OCI-LY3 (cell line): ENCODE data around the gene ABCG4.

ENCODE experiments used
- H2AFZ ChIP-seq: fragments of 200-600, 300-600 bp; shearing (Covaris generic); 2 replicates; pipeline ENCODE4 v1.6.0; 2014; ENCODE audit warnings: antibody characterized with exemption, low read depth, low read length
- H3K27ac ChIP-seq: fragments of 200-600, 300-600 bp; sonication (generic); 2 replicates; pipeline ENCODE4 v1.5.1; 2014; ENCODE audit warnings: mild to moderate bottlenecking, low read length, moderate library complexity, mixed read lengths
- H3K27me3 ChIP-seq: fragments of 200-600, 300-600 bp; sonication (generic); 2 replicates; pipeline ENCODE4 v1.6.1; 2014; ENCODE audit warnings: low read depth, low read length, mixed read lengths
- H3K36me3 ChIP-seq: fragments of 200-600, 300-600 bp; sonication (generic); replicated peaks from 2 replicates; pipeline ENCODE3; 2014; ENCODE audit warnings: low read depth, low read length, mixed read lengths
- H3K4me1 ChIP-seq: fragments of 300-600, 200-600 bp; sonication (generic); 2 replicates; pipeline ENCODE4 v1.6.1; 2014; ENCODE audit warnings: low read length, mixed read lengths
- H3K4me2 ChIP-seq: fragments of 200-600, 300-600 bp; sonication (generic); 2 replicates; pipeline ENCODE4 v1.6.1; 2014; ENCODE audit warnings: low read length, mixed read lengths
- H3K4me3 ChIP-seq: fragments of 300-600, 200-600 bp; sonication (generic); 2 replicates; pipeline ENCODE4 v1.5.1; 2014; ENCODE audit warnings: antibody characterized with exemption, mild to moderate bottlenecking, low read length, moderate library complexity
- H3K79me2 ChIP-seq: fragments of 300-600, 200-600 bp; shearing (Covaris generic); 2 replicates; pipeline ENCODE4 v1.6.1; 2014; ENCODE audit warnings: mild to moderate bottlenecking, low read length, mixed read lengths
- H3K9ac ChIP-seq: fragments of 300-600, 200-600 bp; shearing (Covaris generic); 2 replicates; pipeline ENCODE4 v1.6.0; 2014; ENCODE audit warnings: mild to moderate bottlenecking, low read length, moderate library complexity
- H3K9me3 ChIP-seq: fragments of 200-600, 300-600 bp; shearing (Covaris generic); 2 replicates; pipeline ENCODE4 v1.6.1; 2014; ENCODE audit warnings: low read length, mixed read lengths; ENCODE audit not compliant: insufficient read depth
- H4K20me1 ChIP-seq: fragments of 200-600, 300-600 bp; sonication (generic); 2 replicates; pipeline ENCODE4 v1.6.1; 2016; ENCODE audit warnings: low read length, mixed read lengths; ENCODE audit not compliant: insufficient read depth
- EZH2phosphoT487 ChIP-seq: fragments of 200-600 bp; shearing (Covaris generic); IDR thresholded peaks from 2 replicates; pipeline ENCODE4 v1.6.1; 2018; ENCODE audit warnings: antibody characterized with exemption, mixed run types, low read depth
- TF ChIP-seq, protein P1 (sequence below): fragments of 200-600, 300-600 bp; sonication (generic); IDR thresholded peaks from 2 replicates; pipeline ENCODE4 v1.5.1; 2014; ENCODE audit warnings: antibody characterized with exemption, low read length, low read depth

ABCG4 gene

DNA sequence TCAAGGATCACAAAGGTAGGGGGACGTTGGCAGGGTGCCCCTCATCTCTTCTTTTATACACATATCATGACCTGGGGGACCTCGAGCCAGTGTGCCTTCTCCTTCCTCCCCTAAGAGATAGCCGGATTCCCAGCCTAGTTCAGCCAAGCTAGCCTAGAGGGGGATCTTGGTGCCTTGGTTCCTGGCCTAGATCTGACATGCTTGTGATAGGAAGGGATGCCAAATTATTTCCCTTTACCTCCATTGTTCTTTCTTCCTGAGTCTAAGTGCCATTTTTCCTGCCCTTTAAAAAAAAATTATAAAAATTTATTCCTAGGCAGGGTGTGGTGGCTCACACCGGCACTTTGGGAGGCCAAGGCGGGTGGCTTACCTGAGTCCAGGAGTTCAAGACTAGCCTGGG, 34.5 kb upstream of the ABCG4 start:
- no peak overlapping the region for H2AFZ ChIP-seq
- TF ChIP-seq, protein P1, sequence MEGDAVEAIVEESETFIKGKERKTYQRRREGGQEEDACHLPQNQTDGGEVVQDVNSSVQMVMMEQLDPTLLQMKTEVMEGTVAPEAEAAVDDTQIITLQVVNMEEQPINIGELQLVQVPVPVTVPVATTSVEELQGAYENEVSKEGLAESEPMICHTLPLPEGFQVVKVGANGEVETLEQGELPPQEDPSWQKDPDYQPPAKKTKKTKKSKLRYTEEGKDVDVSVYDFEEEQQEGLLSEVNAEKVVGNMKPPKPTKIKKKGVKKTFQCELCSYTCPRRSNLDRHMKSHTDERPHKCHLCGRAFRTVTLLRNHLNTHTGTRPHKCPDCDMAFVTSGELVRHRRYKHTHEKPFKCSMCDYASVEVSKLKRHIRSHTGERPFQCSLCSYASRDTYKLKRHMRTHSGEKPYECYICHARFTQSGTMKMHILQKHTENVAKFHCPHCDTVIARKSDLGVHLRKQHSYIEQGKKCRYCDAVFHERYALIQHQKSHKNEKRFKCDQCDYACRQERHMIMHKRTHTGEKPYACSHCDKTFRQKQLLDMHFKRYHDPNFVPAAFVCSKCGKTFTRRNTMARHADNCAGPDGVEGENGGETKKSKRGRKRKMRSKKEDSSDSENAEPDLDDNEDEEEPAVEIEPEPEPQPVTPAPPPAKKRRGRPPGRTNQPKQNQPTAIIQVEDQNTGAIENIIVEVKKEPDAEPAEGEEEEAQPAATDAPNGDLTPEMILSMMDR: no peak
- no peak for TF ChIP-seq EZH2phosphoT487
- H3K4me2 ChIP-seq: no peak overlapping the region
- H3K4me3 ChIP-seq: no peak overlapping the region
- H3K9ac ChIP-seq: no peak overlapping the region
- no peaks in the 10 kb centered on the region for H4K20me1 ChIP-seq
- peaks cover 5% of the 10 kb centered on the region; the same call in 1 of the 2 replicates for H3K79me2 ChIP-seq
- no peaks in the 10 kb centered on the region for H3K9me3 ChIP-seq
- peaks cover 15% of the 10 kb centered on the region for H3K36me3 ChIP-seq
- H3K27me3 ChIP-seq: no peaks in the 10 kb centered on the region
- no peak overlapping the region for H3K27ac ChIP-seq
- H3K4me1 ChIP-seq: no peaks in the 10 kb centered on the region

DNA sequence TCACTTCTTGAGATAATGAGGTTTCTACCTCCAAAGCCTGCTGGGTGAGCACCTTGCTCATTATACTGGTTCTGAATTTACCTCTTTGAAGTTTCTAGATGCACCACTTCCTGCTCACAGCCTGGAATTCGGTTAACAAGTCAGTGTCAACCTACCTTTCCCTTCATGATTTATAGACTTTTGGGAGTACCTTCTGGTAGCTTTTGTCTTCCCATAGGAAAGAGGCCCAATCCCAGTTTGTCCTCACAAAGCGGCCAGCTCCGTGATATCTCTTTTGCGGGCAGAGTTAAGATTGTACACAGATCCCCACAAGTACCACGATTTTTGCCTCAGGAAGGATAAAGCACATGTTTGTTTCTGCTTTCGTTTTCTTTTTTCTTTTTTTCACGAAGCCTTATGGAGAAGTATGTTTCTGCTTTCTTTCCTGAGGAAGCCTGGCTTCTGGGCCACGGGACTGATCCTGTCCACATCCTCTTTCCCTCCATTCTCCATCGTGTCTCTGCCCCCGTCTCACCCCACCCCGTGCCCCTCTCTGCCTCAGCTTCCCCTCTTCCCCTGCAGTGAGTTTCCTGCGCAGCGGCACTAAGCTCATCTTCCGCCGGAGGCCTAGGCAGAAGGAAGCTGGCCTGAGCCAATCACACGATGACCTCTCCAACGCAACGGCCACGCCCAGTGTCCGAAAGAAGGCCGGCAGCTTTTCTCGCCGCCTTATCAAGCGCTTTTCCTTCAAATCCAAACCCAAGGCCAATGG, 33.2 kb upstream of the ABCG4 start:
- peaks cover 15% of the 10 kb centered on the region for H3K36me3 ChIP-seq
- no peaks in the 10 kb centered on the region for H3K79me2 ChIP-seq
- no peak overlapping the region for H3K9ac ChIP-seq
- no peaks in the 10 kb centered on the region for H4K20me1 ChIP-seq
- H3K9me3 ChIP-seq: no peaks in the 10 kb centered on the region
- H3K4me2 ChIP-seq: no peak overlapping the region
- H3K4me3 ChIP-seq: no peak overlapping the region
- H3K27me3 ChIP-seq: no peaks in the 10 kb centered on the region
- H3K27ac ChIP-seq: no peak overlapping the region
- TF ChIP-seq EZH2phosphoT487: no peak
- TF ChIP-seq, protein P1: no peak
- H2AFZ ChIP-seq: no peak overlapping the region
- peaks cover 5% of the 10 kb centered on the region for H3K4me1 ChIP-seq

DNA sequence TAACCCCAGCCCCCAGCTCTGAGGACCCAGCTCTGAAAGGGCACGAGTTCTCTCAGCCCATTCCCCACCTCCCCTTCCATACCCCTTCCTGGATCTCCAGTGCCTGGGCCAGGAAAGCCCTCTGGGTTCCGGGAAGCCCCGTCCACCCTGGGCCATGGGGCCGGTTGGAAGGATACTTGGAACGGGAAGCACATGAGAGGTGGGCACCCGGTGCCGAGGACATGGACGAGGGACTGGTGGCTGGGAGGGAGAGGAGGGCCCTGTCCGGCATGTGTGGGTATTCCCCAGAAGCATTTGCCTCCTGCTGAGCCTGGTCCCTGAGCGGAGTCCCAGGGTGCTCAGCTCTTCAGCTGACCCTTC, 32.6 kb upstream of the ABCG4 start:
- no peak for TF ChIP-seq EZH2phosphoT487
- TF ChIP-seq, protein P1: no peak
- Histone ChIP-seq H3K36me3 (peaks cover 12% of the 10 kb centered on the region), H3K9ac (no peak overlapping the region), H3K4me2 (no peak overlapping the region), H2AFZ (no peak overlapping the region), H3K4me3 (no peak overlapping the region), H3K4me1 (peaks cover 8% of the 10 kb centered on the region), H3K27ac (no peak overlapping the region), H4K20me1 (no peaks in the 10 kb centered on the region), H3K27me3 (no peaks in the 10 kb centered on the region), H3K79me2 (no peaks in the 10 kb centered on the region), H3K9me3 (no peaks in the 10 kb centered on the region)

DNA sequence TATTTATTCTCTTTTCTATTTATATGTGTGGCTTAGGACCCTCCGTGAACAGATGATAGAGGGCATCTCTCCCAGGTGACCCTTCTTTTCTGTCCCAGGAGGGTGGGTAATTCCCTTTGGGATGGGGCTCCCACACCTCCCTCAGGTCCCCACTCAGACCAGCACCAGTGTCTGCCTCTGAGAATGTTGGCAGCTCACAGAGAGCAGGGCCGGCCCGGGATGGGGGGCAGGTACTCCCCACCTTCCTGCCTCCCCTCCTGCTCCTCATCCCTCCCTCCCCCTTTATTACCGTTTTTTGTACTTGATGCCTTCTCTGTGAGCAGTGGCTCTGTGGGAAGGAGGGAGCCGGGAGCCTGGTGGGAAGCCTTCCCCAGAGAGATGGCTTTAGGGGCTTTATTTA, 32.3 kb upstream of the ABCG4 start:
- H3K9me3 ChIP-seq: no peaks in the 10 kb centered on the region
- peaks cover 1% of the 10 kb centered on the region; the same call in 1 of the 2 replicates for H3K79me2 ChIP-seq
- no peak overlapping the region for H3K4me2 ChIP-seq
- H3K4me3 ChIP-seq: no peak overlapping the region
- H3K9ac ChIP-seq: no peak overlapping the region
- peaks cover 12% of the 10 kb centered on the region for H3K36me3 ChIP-seq
- H4K20me1 ChIP-seq: no peaks in the 10 kb centered on the region
- H2AFZ ChIP-seq: no peak overlapping the region
- no peak overlapping the region for H3K27ac ChIP-seq
- no peaks in the 10 kb centered on the region for H3K27me3 ChIP-seq
- TF ChIP-seq, protein P1: no peak
- TF ChIP-seq EZH2phosphoT487: no peak
- H3K4me1 ChIP-seq: peaks cover 8% of the 10 kb centered on the region
